Endothelial cell of umbilical vein (primary cell): Measurements from ENCODE around the gene PTTG2. TPM values are rescaled to one million over a fixed set of nuclear protein-coding genes. Genes with fewer than 3 reads are reported as not detected.

Experiments used
- BruUV-seq: library from RNA; stranded (reverse); fragments of 400-500 nt; replicated peaks from 2 replicates; lab custom pipeline; 2021; lab: Mats Ljungman, UMichigan
- CTCF ChIA-PET: fragments of 300-600, 350-600 bp; sonication (Branson Sonifier 250); formaldehyde crosslinking; loops from one replicate; lab custom pipeline; 2021; ENCODE audit warnings: antibody characterized with exemption, inconsistent platforms; lab: Charles Lee
- POLR2A ChIA-PET: fragments of 300-600, 350-600 bp; sonication (Branson Sonifier 250); formaldehyde crosslinking; loops from one replicate; lab custom pipeline; 2021; ENCODE audit warnings: antibody characterized with exemption, inconsistent platforms; lab: Charles Lee
- DNase-seq: peaks from one replicate; pipeline ENCODE4 v3.0.0-alpha.2; 2011; ENCODE audit warnings: low read depth, low spot score
- FAIRE-seq: peaks from 2 replicates; lab custom pipeline; 2011; peaks lifted over from hg19 to GRCh38; lab: Jason Lieb, UNC
- H2AFZ ChIP-seq: 2 replicates; pipeline ENCODE4 v1.6.0; 2012; ENCODE audit warnings: low read depth, low read length, control low read depth, inconsistent platforms
- H3K27ac ChIP-seq: 2 replicates; pipeline ENCODE4 v1.5.1; 2011; ENCODE audit warnings: low read depth, mild to moderate bottlenecking, control low read depth, low read length, moderate library complexity; ENCODE audit not compliant: insufficient read depth
- H3K27me3 ChIP-seq, 2 experiments: 2 replicates each; pipeline versions ENCODE4 v1.6.0 to v1.6.1; 2011; ENCODE audit warnings: low read length in 2 of 2, mixed read lengths in 1 of 2; ENCODE audit not compliant: control insufficient read depth in 2 of 2, insufficient read depth in 2 of 2
- H3K36me3 ChIP-seq, 2 experiments: 2 replicates in 1 of 2; 3 replicates in 1 of 2; pipeline ENCODE4 v1.5.1; 2011; ENCODE audit warnings: low read length in 2 of 2, mild to moderate bottlenecking in 1 of 2, moderate library complexity in 1 of 2; ENCODE audit not compliant: control insufficient read depth in 2 of 2, insufficient read depth in 2 of 2; ENCODE audit errors: extremely low read depth in 1 of 2
- H3K4me1 ChIP-seq: 3 replicates; pipeline ENCODE4 v1.5.1; 2011; ENCODE audit warnings: mild to moderate bottlenecking, low read length; ENCODE audit not compliant: control insufficient read depth, insufficient read depth; ENCODE audit errors: extremely low read depth
- H3K4me2 ChIP-seq: 2 replicates; pipeline ENCODE4 v1.6.1; 2011; ENCODE audit warnings: low read length, control low read depth, mixed read lengths; ENCODE audit not compliant: insufficient read depth
- H3K4me3 ChIP-seq, 3 experiments: fragments of 200-600 bp in 1 of 3; sonication (generic), shearing (Covaris generic) in 1 of 3; replicated peaks in 1 of 3; 2 replicates each; pipeline ENCODE4 v1.5.1; 2011 to 2016; ENCODE audit warnings: control low read depth in 3 of 3, low read length in 3 of 3, mild to moderate bottlenecking in 2 of 3, inconsistent platforms in 1 of 3, low read depth in 1 of 3, moderate library complexity in 1 of 3; ENCODE audit not compliant: insufficient read depth in 1 of 3
- H3K79me2 ChIP-seq: 2 replicates; pipeline ENCODE4 v1.6.0; 2012; ENCODE audit warnings: low read length, inconsistent platforms; ENCODE audit not compliant: control insufficient read depth, insufficient read depth
- H3K9ac ChIP-seq: replicated peaks from 2 replicates; pipeline ENCODE3; 2011; ENCODE audit warnings: low read length, control low read depth; ENCODE audit not compliant: insufficient read depth; ENCODE audit errors: extremely low read depth
- H3K9me1 ChIP-seq: replicated peaks from 3 replicates; pipeline ENCODE4 v1.6.0; 2011; ENCODE audit warnings: mild to moderate bottlenecking, low read length; ENCODE audit not compliant: control insufficient read depth, insufficient read depth; ENCODE audit errors: extremely low read depth
- H3K9me3 ChIP-seq: replicated peaks from 2 replicates; pipeline ENCODE4 v1.5.1; 2012; ENCODE audit warnings: low read length, inconsistent platforms; ENCODE audit not compliant: control insufficient read depth, insufficient read depth
- H4K20me1 ChIP-seq: replicated peaks from 2 replicates; pipeline ENCODE3; 2011; ENCODE audit warnings: mild to moderate bottlenecking, low read length; ENCODE audit not compliant: control insufficient read depth, insufficient read depth; ENCODE audit errors: extremely low read depth
- CTCF ChIP-seq, 2 donors: IDR thresholded peaks; 1 replicate in 1 of 2; 2 replicates in 1 of 2; pipeline ENCODE4 v1.5.1; 2011; ENCODE audit warnings: low read length in 2 of 2, mild to moderate bottlenecking in 2 of 2, moderate library complexity in 2 of 2, control low read depth in 1 of 2, inconsistent platforms in 1 of 2, low read depth in 1 of 2; ENCODE audit not compliant: insufficient read depth in 1 of 2; ENCODE audit errors: extremely low read depth in 1 of 2
- EZH2 ChIP-seq: IDR thresholded peaks from 2 replicates; pipeline ENCODE4 v1.6.1; 2012; ENCODE audit warnings: borderline replicate concordance, low read depth, mild to moderate bottlenecking, moderate library complexity, low read length, inconsistent platforms; ENCODE audit not compliant: severe bottlenecking
- FOS ChIP-seq: IDR thresholded peaks from 2 replicates; pipeline ENCODE4 v1.6.1; 2011; ENCODE audit warnings: mild to moderate bottlenecking, low read length, moderate library complexity, borderline replicate concordance; ENCODE audit not compliant: insufficient read depth
- GATA2 ChIP-seq: IDR thresholded peaks from 2 replicates; pipeline ENCODE4 v1.7.0; 2011; ENCODE audit warnings: low read depth, mild to moderate bottlenecking, moderate library complexity, mixed read lengths, low read length; ENCODE audit not compliant: insufficient read length, insufficient read depth
- JUN ChIP-seq: IDR thresholded peaks from 2 replicates; pipeline ENCODE4 v1.6.1; 2011; ENCODE audit warnings: borderline replicate concordance, low read depth; ENCODE audit not compliant: insufficient read length, insufficient read depth
- MAX ChIP-seq: IDR thresholded peaks from 2 replicates; pipeline ENCODE4 v1.6.1; 2011; ENCODE audit not compliant: insufficient read depth, insufficient read length
- MYC ChIP-seq: IDR thresholded peaks from one replicate; pipeline ENCODE4 v1.6.1; 2011; ENCODE audit warnings: mild to moderate bottlenecking, low read depth, low read length
- POLR2A ChIP-seq: IDR thresholded peaks from 2 replicates; pipeline ENCODE4 v1.6.1; 2012; ENCODE audit warnings: low read depth, mild to moderate bottlenecking, control low read depth, low read length
- POLR2AphosphoS5 ChIP-seq: IDR thresholded peaks from 2 replicates; pipeline ENCODE4 v1.6.1; 2012; ENCODE audit warnings: low read depth, mild to moderate bottlenecking, control low read depth, low read length, moderate library complexity; ENCODE audit not compliant: insufficient read depth
- dilution Hi-C: fragments of 300-500 bp; cut with MboI; formaldehyde crosslinking; loops from one replicate; pipeline ENCODE4 v1.15.0; 2019; ENCODE audit warnings: low sequenced_read_pairs; ENCODE audit not compliant: extremely low pct_ligation_motif_present
- intact Hi-C: fragments of 100-400 bp; cut with micrococcal nuclease; formaldehyde crosslinking; loops from one replicate; pipeline ENCODE4 v1.10.0; 2022
- polyA plus RNA-seq, 4 experiments: library from polyadenylated mRNA; depleted of rRNA in 3 of 4; stranded (reverse) in 3 of 4; unstranded in 1 of 4; fragments of >200 nt; gene quantifications; 2 replicates each; pipeline versions ENCODE4 v1.2.1 to v1.2.3, GENCODE V29; 2011 to 2012; ENCODE audit warnings: missing spikeins in 1 of 4
- total RNA-seq: library from RNA; stranded (reverse); gene quantifications from 2 replicates; pipeline ENCODE4 v1.2.3, GENCODE V29; 2021

The PTTG2 gene
- total and polyA plus RNA-seq, 2 donors (not counting 3 experiments of a cell fraction or from before 2014, with no cell fraction given), result not detected

- ChIA-PET CTCF (interaction anchor here (0.7 to 1.0 kb wide), 3 partner anchors 8 to 98 kb away, joined by 3 read pairs; no protein-coding TSS in a partner anchor), POLR2A (no interaction called here)
- Histone ChIP-seq H3K4me2 (no peak overlapping the region), H3K9me3 (no peaks in the 10 kb centered on the region), H3K4me1 (no peaks in the 10 kb centered on the region), H3K79me2 (no peaks in the 10 kb centered on the region), H2AFZ (no peak overlapping the region), H3K4me3 (no peak overlapping the region), H4K20me1 (no peaks in the 10 kb centered on the region), H3K27me3 (no peaks in the 10 kb centered on the region), H3K27ac (no peak overlapping the region), H3K36me3 (no peaks in the 10 kb centered on the region), H3K9me1 (no peaks in the 10 kb centered on the region), H3K9ac (no peak overlapping the region)
- TF ChIP-seq GATA2, result no peak
- no peak for TF ChIP-seq JUN
- TF ChIP-seq FOS, result no peak
- TF ChIP-seq CTCF (IDR thresholded peaks at IDR 0.05; ENCODE audit: extremely low read depth in 1 of 2, insufficient read depth in 1 of 2, low read depth in 1 of 2, low read length in 2 of 2), result no peak
- no peak for TF ChIP-seq MYC
- no peak for TF ChIP-seq EZH2
- no peak for TF ChIP-seq POLR2A
- TF ChIP-seq MAX, result no peak
- no peak for TF ChIP-seq POLR2AphosphoS5
- intact Hi-C loops (no loop called here), dilution Hi-C loops (no loop called here)
- DNase-seq (no peak), FAIRE-seq (no peak)
- no TSS peak for BruUV-seq
These were observed 23.2 kb upstream of the PTTG2 start for GRCh38 chr4:37936889-37937498.
